ENCODE data around the gene STXBP4. TPM values are rescaled to one million over a fixed set of nuclear protein-coding genes. Genes with fewer than 3 reads are reported as not detected.
"Not testable (repeated sequence)": the region's sequence is repeated elsewhere in the genome, so short reads cannot be mapped to it uniquely, and the experiment has no call there.

STXBP4 gene
- total and polyA plus RNA-seq, 2 donors, result 4.5 to 45.4 TPM

GRCh38 chr17:55040611-55041010 is 72.0 kb downstream of the STXBP4 start:
- no peak overlapping the region for H3K27ac ChIP-seq (ENCODE audit: low read depth)
- H3K36me3 ChIP-seq (ENCODE audit: insufficient read depth), result no peaks in the 10 kb centered on the region
- H3K4me3 ChIP-seq (ENCODE audit: low read depth, low read length), result no peak overlapping the region
- 42% methylated on average over 4 of the region's 4 CpGs for whole genome bisulfite sequencing
- no peaks in the 10 kb centered on the region for H3K4me1 ChIP-seq (ENCODE audit: insufficient read depth)
- peak; percentile 2 for DNase-seq (ENCODE audit: extremely low spot score)

- 90% methylated on average over 1 of the region's 1 CpG for WGBS
- Histone ChIP-seq H3K36me3 (ENCODE audit: insufficient read depth) (no peaks in the 10 kb centered on the region), H3K4me1 (ENCODE audit: insufficient read depth) (no peaks in the 10 kb centered on the region), H3K4me3 (ENCODE audit: low read depth, low read length) (no peak overlapping the region), H3K27ac (ENCODE audit: low read depth) (no peak overlapping the region)
- no peak for DNase-seq (ENCODE audit: extremely low spot score)
Observed at GRCh38 chr17:55053855-55054254, 85.3 kb downstream of the STXBP4 start.

GRCh38 chr17:55054429-55054828 is 85.9 kb downstream of the STXBP4 start:
- H3K4me1 ChIP-seq (ENCODE audit: insufficient read depth), result no peaks in the 10 kb centered on the region
- H3K36me3 ChIP-seq (ENCODE audit: insufficient read depth), result no peaks in the 10 kb centered on the region
- no peak overlapping the region for H3K4me3 ChIP-seq (ENCODE audit: low read depth, low read length)
- no peak overlapping the region for H3K27ac ChIP-seq (ENCODE audit: low read depth)
- DNase-seq (ENCODE audit: extremely low spot score), result no peak

GRCh38 chr17:55056526-55056925 is 88.0 kb downstream of the STXBP4 start:
- Histone ChIP-seq H3K36me3 (ENCODE audit: insufficient read depth) (no peaks in the 10 kb centered on the region), H3K4me1 (ENCODE audit: insufficient read depth) (no peaks in the 10 kb centered on the region), H3K27ac (ENCODE audit: low read depth) (no peak overlapping the region), H3K4me3 (ENCODE audit: low read depth, low read length) (no peak overlapping the region)
- DNase-seq (ENCODE audit: extremely low spot score), result no peak
- 39% methylated on average over 4 of the region's 4 CpGs for WGBS

- H3K4me1 ChIP-seq (ENCODE audit: insufficient read depth), result no peaks in the 10 kb centered on the region
- no peaks in the 10 kb centered on the region for H3K36me3 ChIP-seq (ENCODE audit: insufficient read depth)
- WGBS, result 67% methylated on average over 3 of the region's 3 CpGs
- no peak overlapping the region for H3K27ac ChIP-seq (ENCODE audit: low read depth)
- DNase-seq (ENCODE audit: extremely low spot score), result no peak
- H3K4me3 ChIP-seq (ENCODE audit: low read depth, low read length), result no peak overlapping the region
Observed at GRCh38 chr17:55057184-55057583, 88.6 kb downstream of the STXBP4 start.

- no peaks in the 10 kb centered on the region for H3K36me3 ChIP-seq (ENCODE audit: insufficient read depth)
- no peaks in the 10 kb centered on the region for H3K4me1 ChIP-seq (ENCODE audit: insufficient read depth)
- H3K27ac ChIP-seq (ENCODE audit: low read depth), result no peak overlapping the region
- H3K4me3 ChIP-seq (ENCODE audit: low read depth, low read length), result no peak overlapping the region
- no peak for DNase-seq (ENCODE audit: extremely low spot score)
Observed at GRCh38 chr17:55059724-55060123, 91.2 kb downstream of the STXBP4 start.

GRCh38 chr17:55062921-55063320 is 94.4 kb downstream of the STXBP4 start:
- no peak for DNase-seq (ENCODE audit: extremely low spot score)
- Histone ChIP-seq H3K36me3 (ENCODE audit: insufficient read depth) (no peaks in the 10 kb centered on the region), H3K4me1 (ENCODE audit: insufficient read depth) (no peaks in the 10 kb centered on the region), H3K4me3 (ENCODE audit: low read depth, low read length) (no peak overlapping the region), H3K27ac (ENCODE audit: low read depth) (no peak overlapping the region)
- WGBS, result 94% methylated on average over 1 of the region's 1 CpG

- Histone ChIP-seq H3K4me3 (ENCODE audit: low read depth, low read length) (no peak overlapping the region), H3K27ac (ENCODE audit: low read depth) (no peak overlapping the region), H3K36me3 (ENCODE audit: insufficient read depth) (no peaks in the 10 kb centered on the region), H3K4me1 (ENCODE audit: insufficient read depth) (no peaks in the 10 kb centered on the region)
- no peak for DNase-seq (ENCODE audit: extremely low spot score)
- 91% methylated on average over 16 of the region's 16 CpGs for WGBS
Observed at GRCh38 chr17:55063885-55064874, 95.6 kb downstream of the STXBP4 start.

GRCh38 chr17:55067697-55068439 is 99.3 kb downstream of the STXBP4 start:
- 85% methylated on average over 1 of the region's 1 CpG for WGBS
- DNase-seq (ENCODE audit: extremely low spot score), result no peak

GRCh38 chr17:55068862-55069811 is 100.6 kb downstream of the STXBP4 start:
- WGBS, result 32% methylated on average over 4 of the region's 4 CpGs
- no peaks in the 10 kb centered on the region for H3K36me3 ChIP-seq (ENCODE audit: insufficient read depth)
- no peak overlapping the region for H3K4me3 ChIP-seq (ENCODE audit: low read depth, low read length)
- H3K4me1 ChIP-seq (ENCODE audit: insufficient read depth), result no peaks in the 10 kb centered on the region
- peak; percentile 4 for DNase-seq (ENCODE audit: extremely low spot score)
- H3K27ac ChIP-seq (ENCODE audit: low read depth), result no peak overlapping the region

More at GRCh38 chr17:55067697-55068439, 99.3 kb downstream of the STXBP4 start:
- Histone ChIP-seq H3K27ac (ENCODE audit: low read depth) (no peak overlapping the region), H3K4me1 (ENCODE audit: insufficient read depth) (no peaks in the 10 kb centered on the region), H3K36me3 (ENCODE audit: insufficient read depth) (no peaks in the 10 kb centered on the region), H3K4me3 (ENCODE audit: low read depth, low read length) (no peak overlapping the region)

GRCh38 chr17:55069983-55070529 is 101.5 kb downstream of the STXBP4 start:
- no peak for DNase-seq (ENCODE audit: extremely low spot score)
- Histone ChIP-seq H3K27ac (ENCODE audit: low read depth) (no peak overlapping the region), H3K4me1 (ENCODE audit: insufficient read depth) (no peaks in the 10 kb centered on the region), H3K4me3 (ENCODE audit: low read depth, low read length) (no peak overlapping the region), H3K36me3 (ENCODE audit: insufficient read depth) (no peaks in the 10 kb centered on the region)

GRCh38 chr17:55072898-55073297 is 104.3 kb downstream of the STXBP4 start:
- no peaks in the 10 kb centered on the region for H3K4me1 ChIP-seq (ENCODE audit: insufficient read depth)
- DNase-seq (ENCODE audit: extremely low spot score), result no peak
- no peak overlapping the region for H3K4me3 ChIP-seq (ENCODE audit: low read depth, low read length)
- H3K36me3 ChIP-seq (ENCODE audit: insufficient read depth), result no peaks in the 10 kb centered on the region
- no peak overlapping the region for H3K27ac ChIP-seq (ENCODE audit: low read depth)
- WGBS, result 56% methylated on average over 4 of the region's 4 CpGs

GRCh38 chr17:55073467-55073866 is 104.9 kb downstream of the STXBP4 start:
- not testable (repeated sequence) for DNase-seq (ENCODE audit: extremely low spot score); H3K36me3 ChIP-seq (ENCODE audit: insufficient read depth); H3K4me3 ChIP-seq (ENCODE audit: low read depth, low read length); H3K27ac ChIP-seq (ENCODE audit: low read depth); H3K4me1 ChIP-seq (ENCODE audit: insufficient read depth)
- 99% methylated on average over 4 of the region's 4 CpGs for WGBS
